ENCODE data around the gene PYGO2. TPM values are rescaled to one million over a fixed set of nuclear protein-coding genes. Genes with fewer than 3 reads are reported as not detected.
"Not testable (repeated sequence)": the region's sequence is repeated elsewhere in the genome, so short reads cannot be mapped to it uniquely, and the experiment has no call there.

PYGO2 gene
- total RNA-seq, 1 donor from 2014 or later: 7.4 TPM

DNA sequence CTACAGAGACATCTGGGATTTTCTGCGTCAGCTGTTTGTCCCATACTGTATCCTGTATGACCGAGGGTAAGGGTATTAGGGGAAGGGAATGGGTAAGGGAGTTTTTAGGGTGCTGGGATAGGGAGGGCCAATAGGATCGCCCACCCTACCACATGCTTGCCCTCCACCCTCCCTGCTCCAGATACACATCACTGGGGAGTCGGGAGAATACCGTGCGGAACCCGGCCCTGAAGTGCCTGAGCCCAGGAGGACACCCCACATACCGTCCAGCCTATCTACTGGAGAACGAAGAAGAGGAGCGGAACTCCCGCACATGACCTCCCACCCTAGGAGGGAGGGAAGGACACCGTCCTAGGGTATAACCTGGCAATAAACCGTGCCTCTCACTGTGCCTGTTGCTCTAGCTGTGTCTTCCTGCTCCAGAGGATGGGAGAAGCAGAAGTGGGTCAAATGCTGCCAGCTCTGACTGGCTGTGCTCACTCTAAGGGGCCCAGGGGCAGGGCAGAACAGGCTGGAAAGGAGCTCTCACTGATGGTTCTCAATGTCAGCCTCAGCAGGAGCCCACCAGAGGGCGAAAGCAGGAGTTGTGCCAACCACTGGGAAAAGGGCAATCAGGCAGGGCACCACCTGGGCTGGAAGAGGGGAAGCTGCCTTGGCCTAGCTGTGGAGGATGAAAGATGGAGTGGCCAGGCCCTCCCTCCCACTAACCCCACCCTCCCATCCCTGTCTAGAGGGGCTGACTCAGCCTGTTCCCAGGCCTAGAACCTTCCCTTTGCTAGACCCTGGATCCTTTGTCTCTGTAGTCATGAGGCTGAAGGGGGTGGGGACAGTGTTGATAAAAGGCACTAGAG lies 31.4 kb upstream of the PYGO2 start:
- TF ChIP-seq, protein P1, sequence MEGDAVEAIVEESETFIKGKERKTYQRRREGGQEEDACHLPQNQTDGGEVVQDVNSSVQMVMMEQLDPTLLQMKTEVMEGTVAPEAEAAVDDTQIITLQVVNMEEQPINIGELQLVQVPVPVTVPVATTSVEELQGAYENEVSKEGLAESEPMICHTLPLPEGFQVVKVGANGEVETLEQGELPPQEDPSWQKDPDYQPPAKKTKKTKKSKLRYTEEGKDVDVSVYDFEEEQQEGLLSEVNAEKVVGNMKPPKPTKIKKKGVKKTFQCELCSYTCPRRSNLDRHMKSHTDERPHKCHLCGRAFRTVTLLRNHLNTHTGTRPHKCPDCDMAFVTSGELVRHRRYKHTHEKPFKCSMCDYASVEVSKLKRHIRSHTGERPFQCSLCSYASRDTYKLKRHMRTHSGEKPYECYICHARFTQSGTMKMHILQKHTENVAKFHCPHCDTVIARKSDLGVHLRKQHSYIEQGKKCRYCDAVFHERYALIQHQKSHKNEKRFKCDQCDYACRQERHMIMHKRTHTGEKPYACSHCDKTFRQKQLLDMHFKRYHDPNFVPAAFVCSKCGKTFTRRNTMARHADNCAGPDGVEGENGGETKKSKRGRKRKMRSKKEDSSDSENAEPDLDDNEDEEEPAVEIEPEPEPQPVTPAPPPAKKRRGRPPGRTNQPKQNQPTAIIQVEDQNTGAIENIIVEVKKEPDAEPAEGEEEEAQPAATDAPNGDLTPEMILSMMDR (IDR thresholded peaks at IDR 0.05; ENCODE audit: insufficient read depth, low read length, severe bottlenecking): peak; percentile 32
- peak; percentile 40 for DNase-seq (ENCODE audit: low read depth)
- Histone ChIP-seq H3K4me3 (ENCODE audit: low read depth, low read length) (no peak overlapping the region), H3K36me3 (ENCODE audit: control insufficient read depth, insufficient read depth, low read length) (peaks cover 17% of the 10 kb centered on the region), H3K27me3 (ENCODE audit: control insufficient read depth, insufficient read depth, low read length) (no peaks in the 10 kb centered on the region)
- FAIRE-seq: no peak

DNA sequence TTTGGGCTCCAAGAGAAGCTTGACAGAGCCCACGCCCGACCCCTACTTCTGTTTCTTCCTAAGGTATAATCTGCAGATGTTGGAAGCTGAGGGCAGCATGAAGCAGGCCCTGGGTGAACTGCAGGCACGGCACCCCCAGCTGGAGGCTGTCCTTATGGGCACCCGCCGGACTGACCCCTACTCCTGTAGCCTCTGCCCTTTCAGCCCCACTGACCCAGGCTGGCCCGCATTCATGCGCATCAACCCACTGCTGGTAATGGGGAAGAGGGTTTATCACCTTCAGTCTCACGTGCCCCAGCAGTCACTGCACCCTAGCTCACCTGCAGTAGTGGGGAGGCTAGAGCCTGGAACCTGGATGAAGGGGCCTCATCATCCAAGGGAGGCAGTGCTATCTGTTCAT lies 28.7 kb upstream of the PYGO2 start:
- Histone ChIP-seq H3K27me3 (ENCODE audit: control insufficient read depth, insufficient read depth, low read length) (no peaks in the 10 kb centered on the region), H3K36me3 (ENCODE audit: control insufficient read depth, insufficient read depth, low read length) (peaks cover 22% of the 10 kb centered on the region), H3K4me3 (ENCODE audit: low read depth, low read length) (no peak overlapping the region)
- FAIRE-seq (no peak), DNase-seq (ENCODE audit: low read depth) (no peak)
- TF ChIP-seq, protein P1 (IDR thresholded peaks at IDR 0.05; ENCODE audit: insufficient read depth, low read length, severe bottlenecking): no peak

DNA sequence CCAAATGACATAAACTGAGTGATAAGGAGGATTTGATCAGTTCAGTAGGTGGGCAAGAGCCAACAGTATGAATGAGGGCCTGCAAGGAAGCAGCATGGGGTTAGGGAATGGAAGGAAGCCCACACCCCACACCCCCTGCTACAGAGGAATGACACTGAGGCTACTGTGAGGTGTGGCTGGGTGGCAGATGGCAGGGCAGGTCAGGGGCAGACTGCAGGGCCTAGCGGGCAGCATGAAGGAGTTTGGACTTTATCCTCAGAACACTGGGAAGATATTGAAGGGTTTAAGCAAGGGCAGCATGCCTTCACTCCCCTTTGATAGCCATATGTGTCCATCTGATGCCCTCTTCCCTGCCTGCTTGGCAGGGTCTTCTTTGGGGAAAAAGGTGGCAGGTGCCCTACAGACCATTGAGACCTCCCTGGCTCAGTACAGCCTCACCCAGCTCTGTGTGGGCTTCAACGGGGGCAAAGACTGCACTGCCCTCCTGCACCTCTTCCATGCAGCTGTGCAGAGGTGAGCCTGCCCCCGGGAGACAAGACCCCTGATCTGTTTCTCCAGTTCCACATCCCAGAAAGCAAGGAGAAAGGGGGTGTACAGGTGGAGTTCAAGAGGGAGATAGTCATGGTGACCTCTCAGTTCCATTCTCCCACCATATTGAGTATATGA lies 27.7 kb upstream of the PYGO2 start:
- Histone ChIP-seq H3K36me3 (ENCODE audit: control insufficient read depth, insufficient read depth, low read length) (peaks cover 22% of the 10 kb centered on the region), H3K27me3 (ENCODE audit: control insufficient read depth, insufficient read depth, low read length) (no peaks in the 10 kb centered on the region), H3K4me3 (ENCODE audit: low read depth, low read length) (no peak overlapping the region)
- FAIRE-seq (no peak), DNase-seq (ENCODE audit: low read depth) (no peak)
- TF ChIP-seq, protein P1 (IDR thresholded peaks at IDR 0.05; ENCODE audit: insufficient read depth, low read length, severe bottlenecking): no peak

DNA sequence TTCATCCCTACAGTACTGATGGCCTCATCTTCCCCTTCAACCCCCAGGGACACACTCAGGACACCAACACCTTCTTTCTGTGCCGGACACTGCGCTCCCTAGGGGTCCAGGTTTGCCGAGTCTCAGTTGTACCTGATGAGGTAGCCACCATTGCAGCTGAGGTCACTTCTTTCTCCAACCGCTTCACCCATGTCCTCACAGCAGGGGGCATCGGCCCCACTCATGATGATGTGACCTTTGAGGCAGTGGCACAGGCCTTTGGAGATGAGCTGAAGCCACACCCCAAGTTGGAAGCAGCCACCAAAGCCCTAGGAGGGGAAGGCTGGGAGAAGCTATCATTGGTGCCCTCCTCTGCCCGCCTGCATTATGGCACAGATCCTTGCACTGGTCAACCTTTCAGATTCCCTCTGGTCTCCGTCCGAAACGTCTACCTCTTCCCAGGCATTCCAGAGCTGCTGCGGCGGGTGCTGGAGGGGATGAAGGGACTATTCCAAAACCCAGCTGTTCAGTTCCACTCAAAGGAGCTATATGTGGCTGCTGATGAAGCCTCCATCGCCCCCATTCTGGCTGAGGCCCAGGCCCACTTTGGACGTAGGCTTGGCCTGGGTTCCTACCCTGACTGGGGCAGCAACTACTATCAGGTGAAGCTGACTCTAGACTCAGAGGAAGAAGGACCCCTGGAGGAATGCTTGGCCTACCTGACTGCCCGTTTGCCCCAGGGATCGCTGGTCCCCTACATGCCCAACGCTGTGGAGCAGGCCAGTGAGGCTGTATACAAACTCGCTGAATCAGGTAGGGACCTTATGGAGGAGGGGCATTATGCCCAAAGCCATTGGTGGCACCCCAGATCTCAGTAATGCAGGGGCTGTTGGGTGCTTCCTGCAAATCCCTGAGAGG lies 26.7 kb upstream of the PYGO2 start:
- Histone ChIP-seq H3K27me3 (ENCODE audit: control insufficient read depth, insufficient read depth, low read length) (no peaks in the 10 kb centered on the region), H3K4me3 (ENCODE audit: low read depth, low read length) (no peak overlapping the region), H3K36me3 (ENCODE audit: control insufficient read depth, insufficient read depth, low read length) (peaks cover 22% of the 10 kb centered on the region)
- DNase-seq (ENCODE audit: low read depth): no peak
- no peak for FAIRE-seq
- TF ChIP-seq, protein P1 (IDR thresholded peaks at IDR 0.05; ENCODE audit: insufficient read depth, low read length, severe bottlenecking): no peak

DNA sequence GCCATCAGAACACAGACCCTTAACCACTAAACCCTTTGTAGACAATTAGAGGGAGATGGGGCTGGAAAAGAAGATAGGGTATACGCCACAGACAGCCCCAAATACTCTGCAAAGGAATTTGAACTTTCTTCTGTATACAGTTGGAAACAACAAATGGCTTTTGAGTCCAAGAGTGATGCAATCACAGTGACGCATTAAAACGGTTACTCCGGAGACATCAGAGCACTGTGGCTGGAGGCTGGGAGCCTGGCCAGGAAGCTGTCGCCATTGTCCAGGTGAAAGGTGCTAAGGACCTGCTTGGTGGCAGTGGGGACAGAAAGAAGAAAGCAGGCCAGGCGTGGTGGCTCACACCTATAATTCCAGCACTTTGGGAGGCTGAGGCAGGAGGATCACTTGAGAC lies 25.7 kb upstream of the PYGO2 start:
- no peak for DNase-seq (ENCODE audit: low read depth)
- Histone ChIP-seq H3K4me3 (ENCODE audit: low read depth, low read length) (no peak overlapping the region), H3K27me3 (ENCODE audit: control insufficient read depth, insufficient read depth, low read length) (no peaks in the 10 kb centered on the region), H3K36me3 (ENCODE audit: control insufficient read depth, insufficient read depth, low read length) (peaks cover 22% of the 10 kb centered on the region)
- FAIRE-seq: no peak
- TF ChIP-seq, protein P1 (IDR thresholded peaks at IDR 0.05; ENCODE audit: insufficient read depth, low read length, severe bottlenecking): no peak

DNA sequence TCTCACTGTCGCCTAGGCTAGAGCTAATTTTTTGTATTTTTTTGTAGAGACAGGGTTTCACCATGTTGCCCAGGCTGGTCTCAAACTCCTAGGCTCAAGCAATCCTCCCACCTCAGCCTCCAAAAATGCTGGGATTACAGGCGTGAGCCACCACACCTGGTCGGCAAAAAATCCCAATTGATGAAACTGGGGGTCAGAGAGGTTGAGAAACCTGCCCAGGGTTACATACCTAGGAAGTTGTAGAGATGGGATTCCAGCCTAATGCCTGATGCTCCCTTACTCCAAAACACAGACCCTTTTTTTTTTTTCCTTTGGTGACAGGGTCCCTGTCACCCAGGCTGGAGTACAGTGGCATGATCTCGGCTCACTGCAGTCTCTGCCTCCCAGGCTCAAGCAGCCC lies 25.2 kb upstream of the PYGO2 start:
- H3K36me3 ChIP-seq (ENCODE audit: control insufficient read depth, insufficient read depth, low read length): peaks cover 22% of the 10 kb centered on the region
- DNase-seq (ENCODE audit: low read depth); H3K27me3 ChIP-seq (ENCODE audit: control insufficient read depth, insufficient read depth, low read length); H3K4me3 ChIP-seq (ENCODE audit: low read depth, low read length); FAIRE-seq: not testable (repeated sequence)
